Astrocyte (in vitro differentiated cells and primary cell): ENCODE results near the gene ZNF740. TPM values are rescaled to one million over a fixed set of nuclear protein-coding genes. Genes with fewer than 3 reads are reported as not detected.

ENCODE experiments used
- DNase-seq: peaks from one replicate; pipeline ENCODE4 v3.0.0-alpha.2; 2010; ENCODE audit warnings: low read depth
- FAIRE-seq: peaks from 2 replicates; lab custom pipeline; 2011; peaks lifted over from hg19 to GRCh38; lab: Jason Lieb, UNC
- H2AFZ ChIP-seq: 2 replicates; pipeline ENCODE4 v1.6.0; 2012; ENCODE audit warnings: low read depth, low read length, inconsistent platforms
- H3K27ac ChIP-seq: 2 replicates; pipeline ENCODE4 v1.5.1; 2011; ENCODE audit warnings: low read depth, low read length, inconsistent platforms
- H3K27me3 ChIP-seq: 2 replicates; pipeline ENCODE4 v1.6.0; 2011; ENCODE audit warnings: low read length, inconsistent platforms; ENCODE audit not compliant: insufficient read depth
- H3K36me3 ChIP-seq: 2 replicates; pipeline ENCODE4 v1.5.1; 2011; ENCODE audit warnings: low read length, inconsistent platforms; ENCODE audit not compliant: insufficient read depth
- H3K4me1 ChIP-seq: 2 replicates; pipeline ENCODE4 v1.5.1; 2011; ENCODE audit warnings: low read length, inconsistent platforms; ENCODE audit not compliant: insufficient read depth
- H3K4me2 ChIP-seq: 2 replicates; pipeline ENCODE4 v1.6.0; 2012; ENCODE audit warnings: low read length, inconsistent platforms
- H3K4me3 ChIP-seq: 2 replicates; pipeline ENCODE4 v1.5.1; 2011; ENCODE audit warnings: low read depth, mild to moderate bottlenecking, low read length, inconsistent platforms; ENCODE audit not compliant: insufficient read depth
- H3K79me2 ChIP-seq: 2 replicates; pipeline ENCODE4 v1.6.0; 2012; ENCODE audit warnings: mild to moderate bottlenecking, low read length, inconsistent platforms; ENCODE audit not compliant: insufficient read depth
- H3K9ac ChIP-seq: 2 replicates; pipeline ENCODE4 v1.6.0; 2012; ENCODE audit warnings: mild to moderate bottlenecking, low read length, inconsistent platforms
- H3K9me3 ChIP-seq: 2 replicates; pipeline ENCODE4 v1.5.1; 2012; ENCODE audit warnings: low read depth, mild to moderate bottlenecking, low read length, inconsistent platforms; ENCODE audit not compliant: insufficient read depth
- H4K20me1 ChIP-seq: 2 replicates; pipeline ENCODE4 v1.6.0; 2012; ENCODE audit warnings: low read length, inconsistent platforms; ENCODE audit not compliant: insufficient read depth
- H3K27ac Mint-ChIP-seq: one replicate; pipeline ENCODE4 v1.8.0; 2021; ENCODE audit warnings: mild to moderate bottlenecking, mixed read lengths; ENCODE audit not compliant: unreplicated experiment
- H3K27me3 Mint-ChIP-seq: one replicate; pipeline ENCODE4 v1.8.0; 2021; ENCODE audit warnings: low read depth, mixed read lengths; ENCODE audit not compliant: unreplicated experiment
- H3K36me3 Mint-ChIP-seq: one replicate; pipeline ENCODE4 v1.8.0; 2021; ENCODE audit warnings: low read depth, mixed read lengths; ENCODE audit not compliant: unreplicated experiment
- H3K4me1 Mint-ChIP-seq: one replicate; pipeline ENCODE4 v1.8.0; 2021; ENCODE audit warnings: low read depth, mixed read lengths; ENCODE audit not compliant: unreplicated experiment
- H3K4me3 Mint-ChIP-seq: one replicate; pipeline ENCODE4 v1.8.0; 2021; ENCODE audit warnings: mild to moderate bottlenecking, moderate library complexity, mixed read lengths; ENCODE audit not compliant: unreplicated experiment
- H3K9me3 Mint-ChIP-seq: one replicate; pipeline ENCODE4 v1.8.0; 2021; ENCODE audit warnings: mild to moderate bottlenecking, mixed read lengths; ENCODE audit not compliant: unreplicated experiment
- CTCF ChIP-seq: IDR thresholded peaks from 2 replicates; pipeline ENCODE4 v1.5.1; 2011; ENCODE audit warnings: low read depth, mild to moderate bottlenecking, inconsistent platforms, low read length, moderate library complexity; ENCODE audit not compliant: insufficient read depth
- EZH2 ChIP-seq: IDR thresholded peaks from 2 replicates; pipeline ENCODE4 v1.6.1; 2012; ENCODE audit warnings: mild to moderate bottlenecking, low read length, inconsistent platforms; ENCODE audit not compliant: insufficient read depth
- total RNA-seq: library from RNA; stranded (reverse); gene quantifications from 2 replicates; pipeline ENCODE4 v1.2.1, GENCODE V29; 2021

The ZNF740 gene
- total RNA-seq, 1 donor from 2014 or later: 31.0 TPM

- Mint-ChIP-seq H3K4me3 (no peak overlapping the region), H3K27me3 (peaks cover 15% of the 10 kb centered on the region), H3K9me3 (no peaks in the 10 kb centered on the region), H3K27ac (no peak overlapping the region), H3K4me1 (peaks cover 22% of the 10 kb centered on the region), H3K36me3 (no peaks in the 10 kb centered on the region)
- no peak overlapping the region for H3K4me3 ChIP-seq
- no peaks in the 10 kb centered on the region for H3K79me2 ChIP-seq
- H3K9me3 ChIP-seq: no peaks in the 10 kb centered on the region
- DNase-seq (no peak), FAIRE-seq (no peak)
- H4K20me1 ChIP-seq: no peaks in the 10 kb centered on the region
- H3K4me1 ChIP-seq: peaks cover 15% of the 10 kb centered on the region
- no peaks in the 10 kb centered on the region for H3K36me3 ChIP-seq
- no peak overlapping the region for H3K4me2 ChIP-seq
- peaks cover 16% of the 10 kb centered on the region for H3K27me3 ChIP-seq
- TF ChIP-seq EZH2 (no peak), CTCF (no peak)
- H3K9ac ChIP-seq: no peak overlapping the region
- no peak overlapping the region for H2AFZ ChIP-seq
- H3K27ac ChIP-seq: no peak overlapping the region
These were observed 56.1 kb downstream of the ZNF740 start for GRCh38 chr12:53236443-53237111.

DNA sequence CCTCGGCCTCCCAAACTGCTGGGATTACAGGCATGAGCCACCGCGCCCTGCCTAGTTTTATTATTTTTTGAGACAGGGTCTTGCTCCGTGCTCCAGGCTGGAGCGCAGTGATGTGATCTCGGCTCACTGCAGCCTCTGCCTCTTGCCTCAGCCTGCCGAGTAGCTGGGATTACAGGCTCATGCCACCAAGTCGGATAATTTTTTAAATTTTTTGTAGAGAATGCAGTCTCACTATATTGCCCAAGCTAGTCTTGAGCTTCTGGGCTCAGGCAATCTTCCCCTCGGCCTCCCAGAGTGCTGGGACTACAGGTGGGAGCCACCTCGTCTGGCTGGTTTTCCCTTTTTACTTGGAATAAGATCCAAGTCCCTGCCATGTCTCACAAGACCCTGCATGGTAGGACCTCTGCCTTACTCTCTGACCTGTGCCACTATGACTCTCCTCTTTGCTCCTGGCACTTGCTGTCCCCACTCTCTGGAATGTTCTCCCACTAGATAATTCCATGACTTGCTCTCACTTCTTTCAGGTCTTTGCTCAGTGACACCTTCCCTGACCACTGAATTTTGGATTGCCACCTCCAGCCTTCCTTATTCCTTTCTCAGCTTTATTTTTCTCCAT is 59.2 kb downstream of the ZNF740 start:
- Histone ChIP-seq H3K4me3 (no peak overlapping the region), H3K4me1 (no peaks in the 10 kb centered on the region), H2AFZ (no peak overlapping the region), H3K4me2 (no peak overlapping the region), H3K79me2 (no peaks in the 10 kb centered on the region), H3K27me3 (peaks cover 33% of the 10 kb centered on the region), H3K27ac (no peak overlapping the region), H3K9ac (no peak overlapping the region), H4K20me1 (no peaks in the 10 kb centered on the region), H3K9me3 (no peaks in the 10 kb centered on the region), H3K36me3 (no peaks in the 10 kb centered on the region)
- H3K4me1 Mint-ChIP-seq: peaks cover 11% of the 10 kb centered on the region
- no peak overlapping the region for H3K4me3 Mint-ChIP-seq
- H3K9me3 Mint-ChIP-seq: no peaks in the 10 kb centered on the region
- TF ChIP-seq EZH2: no peak
- TF ChIP-seq CTCF: no peak
- H3K36me3 Mint-ChIP-seq: no peaks in the 10 kb centered on the region
- FAIRE-seq: no peak
- DNase-seq: no peak
- no peak overlapping the region for H3K27ac Mint-ChIP-seq
- H3K27me3 Mint-ChIP-seq: peaks cover 33% of the 10 kb centered on the region
